B cell (primary cell): ENCODE data around the gene AMD1. TPM values are rescaled to one million over a fixed set of nuclear protein-coding genes. Genes with fewer than 3 reads are reported as not detected.
"Not testable (repeated sequence)": the region's sequence is repeated elsewhere in the genome, so short reads cannot be mapped to it uniquely, and the experiment has no call there.

Experiments
- ATAC-seq: fragments of 200-7000 bp; cut with Tn5 transposase; one replicate; pipeline ENCODE4 v1.10.0; 2021; ENCODE audit warnings: low read depth, mild to moderate bottlenecking, moderate number of reproducible peaks, moderate library complexity
- CTCF ChIA-PET: fragments of 350-600 bp; sonication (Branson Sonifier 250); formaldehyde crosslinking; loops from one replicate; lab custom pipeline; 2021; ENCODE audit warnings: antibody characterized with exemption, inconsistent platforms; lab: Charles Lee
- POLR2A ChIA-PET: fragments of 350-600 bp; sonication (Branson Sonifier 250); formaldehyde crosslinking; loops from one replicate; lab custom pipeline; 2021; ENCODE audit warnings: antibody characterized with exemption; lab: Charles Lee
- DNase-seq: peaks from one replicate; pipeline ENCODE4 v3.0.0; 2013
- H2AFZ ChIP-seq: 2 replicates; pipeline ENCODE4 v1.6.1; 2012; ENCODE audit warnings: mild to moderate bottlenecking, low read depth, low read length; ENCODE audit not compliant: insufficient read depth, poor library complexity, severe bottlenecking
- H3K27ac ChIP-seq, 2 donors: 1 replicate in 1 of 2; 2 replicates in 1 of 2; pipeline ENCODE4 v1.5.1; 2012 to 2013; ENCODE audit warnings: low read length in 2 of 2, mild to moderate bottlenecking in 2 of 2, moderate library complexity in 1 of 2
- H3K27me3 ChIP-seq, 4 experiments: fragments of 200-600 bp in 1 of 4; sonication (generic) in 1 of 4; replicated peaks in 1 of 4; 1 replicate in 2 of 4; 2 replicates in 2 of 4; pipeline versions ENCODE4 v1.6.1 to v1.7.0; 2013 to 2016; ENCODE audit warnings: low read length in 3 of 4, mild to moderate bottlenecking in 2 of 4, mixed read lengths in 1 of 4, moderate library complexity in 1 of 4; ENCODE audit not compliant: insufficient read depth in 4 of 4, control insufficient read depth in 3 of 4; ENCODE audit errors: control extremely low read depth in 1 of 4
- H3K36me3 ChIP-seq, 2 experiments: replicated peaks in 1 of 2; 1 replicate in 1 of 2; 2 replicates in 1 of 2; pipeline versions ENCODE4 v1.6.1 to v1.7.1; 2013; ENCODE audit warnings: low read length in 1 of 2; ENCODE audit not compliant: insufficient read depth in 2 of 2, control insufficient read depth in 1 of 2; ENCODE audit errors: control extremely low read depth in 1 of 2, extremely low read depth in 1 of 2
- H3K4me1 ChIP-seq, 2 donors: fragments of 200-600 bp in 1 of 2; sonication (generic) in 1 of 2; 1 replicate in 1 of 2; 2 replicates in 1 of 2; pipeline versions ENCODE4 v1.5.1 to v1.6.1; 2013 to 2017; ENCODE audit warnings: low read length in 2 of 2; ENCODE audit not compliant: control insufficient read depth in 2 of 2, insufficient read depth in 2 of 2
- H3K4me2 ChIP-seq: replicated peaks from 2 replicates; pipeline ENCODE3; 2012; ENCODE audit warnings: mild to moderate bottlenecking, low read depth, low read length; ENCODE audit not compliant: poor library complexity, severe bottlenecking
- H3K4me3 ChIP-seq, 5 experiments: fragments of 200-600 bp in 1 of 5; sonication (generic) in 1 of 5; 1 replicate in 3 of 5; 2 replicates in 2 of 5; pipeline versions ENCODE4 v1.5.1 to v1.7.0; 2011 to 2016; ENCODE audit warnings: low read length in 4 of 5, mild to moderate bottlenecking in 4 of 5, low read depth in 2 of 5, control low read depth in 1 of 5, moderate library complexity in 1 of 5; ENCODE audit not compliant: insufficient read depth in 1 of 5; ENCODE audit errors: control extremely low read depth in 1 of 5, extremely low read depth in 1 of 5
- H3K79me2 ChIP-seq: fragments of 200-600 bp; sonication (generic); one replicate; pipeline ENCODE4 v1.6.0; 2016; ENCODE audit warnings: low read length; ENCODE audit not compliant: control insufficient read depth, insufficient read depth
- H3K9ac ChIP-seq: fragments of 200-600 bp; sonication (generic); 2 replicates; pipeline ENCODE4 v1.6.1; 2017; ENCODE audit warnings: mild to moderate bottlenecking, low read length, moderate library complexity
- H3K9me3 ChIP-seq, 3 donors: one replicate each; pipeline versions ENCODE4 v1.6.1 to v1.7.1; 2013; ENCODE audit warnings: low read length in 2 of 3; ENCODE audit not compliant: control insufficient read depth in 2 of 3, insufficient read depth in 1 of 3; ENCODE audit errors: control extremely low read depth in 1 of 3
- H4K20me1 ChIP-seq: 2 replicates; pipeline ENCODE4 v1.6.0; 2012; ENCODE audit warnings: mild to moderate bottlenecking, low read length; ENCODE audit not compliant: insufficient read depth, control insufficient read depth, poor library complexity, severe bottlenecking
- H3K27ac Mint-ChIP-seq: one replicate; pipeline ENCODE4 v1.8.0; 2021; ENCODE audit warnings: mixed read lengths
- H3K27me3 Mint-ChIP-seq: one replicate; pipeline ENCODE4 v1.8.0; 2021; ENCODE audit warnings: mixed read lengths
- H3K4me1 Mint-ChIP-seq: one replicate; pipeline ENCODE4 v1.8.0; 2021; ENCODE audit warnings: mixed read lengths
- H3K4me3 Mint-ChIP-seq: one replicate; pipeline ENCODE4 v1.8.0; 2021; ENCODE audit warnings: mixed read lengths
- H3K9me3 Mint-ChIP-seq: one replicate; pipeline ENCODE4 v1.8.0; 2022; ENCODE audit warnings: mixed read lengths; ENCODE audit not compliant: insufficient read depth
- CTCF ChIP-seq: fragments of 200-600 bp; IDR thresholded peaks from one replicate; pipeline ENCODE4 v1.8.0; 2022; ENCODE audit warnings: antibody characterized with exemption, mild to moderate bottlenecking
- EZH2 ChIP-seq: IDR thresholded peaks from 2 replicates; pipeline ENCODE4 v1.6.1; 2012; ENCODE audit warnings: borderline replicate concordance, low read depth, mild to moderate bottlenecking, moderate library complexity, low read length; ENCODE audit not compliant: insufficient read depth, poor library complexity, severe bottlenecking
- WGBS: methylation state at CpG from one replicate; pipeline ENCODE4 v1.1.5; 2013; ENCODE audit warnings: missing lambda C conversion rate; ENCODE audit not compliant: insufficient coverage; 5-methylcytosine and 5-hydroxymethylcytosine counted together
- intact Hi-C: fragments of 100-400 bp; cut with micrococcal nuclease; formaldehyde crosslinking; loops from one replicate; pipeline ENCODE4 v1.10.0; 2022
- polyA plus RNA-seq: library from polyadenylated mRNA; depleted of rRNA; stranded (reverse); fragments of >200 nt; gene quantifications from 2 replicates; pipeline ENCODE4 v1.2.3, GENCODE V29; 2012
- total RNA-seq, 2 donors: library from RNA; stranded (reverse); fragments of 120-200 nt in 1 of 2; gene quantifications; 1 replicate in 1 of 2; 2 replicates in 1 of 2; pipeline versions ENCODE4 v1.2.3 to v1.2.4, GENCODE V29; 2013 to 2022

AMD1 gene
- total and polyA plus RNA-seq, 2 donors (not counting 1 experiment from before 2014, with no cell fraction given) = 49.8 to 56.8 TPM

GRCh38 chr6:110902091-110902490 is 27.5 kb downstream of the AMD1 start:
- Mint-ChIP-seq H3K27ac (no peak overlapping the region), H3K9me3 (peaks cover 12% of the 10 kb centered on the region), H3K4me1 (no peaks in the 10 kb centered on the region), H3K4me3 (no peak overlapping the region), H3K27me3 (peaks cover 3% of the 10 kb centered on the region)
- WGBS = 100% methylated on average over 6 of the region's 8 CpGs
- no peak for ATAC-seq
- H3K27ac ChIP-seq = no peak overlapping the region
- intact Hi-C loops = no loop called here
- CTCF ChIA-PET = no interaction called here
- no peak for DNase-seq
- H3K4me2 ChIP-seq = no peak overlapping the region
- H3K27me3 ChIP-seq = no peaks in the 10 kb centered on the region
- H3K79me2 ChIP-seq = no peaks in the 10 kb centered on the region
- H3K4me1 ChIP-seq = no peaks in the 10 kb centered on the region
- no peak for TF ChIP-seq CTCF
- no peak for TF ChIP-seq EZH2
- no peak overlapping the region for H2AFZ ChIP-seq
- H3K4me3 ChIP-seq = no peak overlapping the region
- no peaks in the 10 kb centered on the region for H4K20me1 ChIP-seq
- peaks cover 0 to 12% (median 8%) of the 10 kb centered on the region in 3 donors for H3K9me3 ChIP-seq
- POLR2A ChIA-PET = no interaction called here
- no peak overlapping the region for H3K9ac ChIP-seq
- H3K36me3 ChIP-seq = peaks cover under 1 to 3% of the 10 kb centered on the region in 2 experiments

- H3K9me3 ChIP-seq = peaks cover 0 to 18% (median 8%) of the 10 kb centered on the region in 3 donors
- ATAC-seq, H3K4me1 ChIP-seq, H4K20me1 ChIP-seq, H3K27me3 Mint-ChIP-seq, H3K4me3 Mint-ChIP-seq, H3K4me1 Mint-ChIP-seq, H3K79me2 ChIP-seq, H3K9ac ChIP-seq, H3K36me3 ChIP-seq, H3K27ac Mint-ChIP-seq, H3K4me2 ChIP-seq, intact Hi-C loops, H3K27ac ChIP-seq, H3K27me3 ChIP-seq, H2AFZ ChIP-seq, H3K4me3 ChIP-seq, POLR2A ChIA-PET, DNase-seq, CTCF ChIA-PET: not testable (repeated sequence)
- WGBS = no CpG with 5 or more reads among the region's 2 CpGs
- H3K9me3 Mint-ChIP-seq = peaks cover 17% of the 10 kb centered on the region
Measured at GRCh38 chr6:110906273-110906672, 31.7 kb downstream of the AMD1 start.
